Neuron (in vitro differentiated cells): ENCODE results near the gene PPIL6.
"Not testable (repeated sequence)": the region's sequence is repeated elsewhere in the genome, so short reads cannot be mapped to it uniquely, and the experiment has no call there.

ENCODE experiments used
- H2AFZ ChIP-seq: one replicate; pipeline ENCODE4 v1.6.1; 2013; ENCODE audit warnings: low read depth, mild to moderate bottlenecking, inconsistent platforms, low read length, moderate library complexity
- H3K27me3 ChIP-seq: one replicate; pipeline ENCODE4 v1.6.1; 2013; ENCODE audit warnings: low read length; ENCODE audit not compliant: insufficient read depth
- H3K36me3 ChIP-seq: one replicate; pipeline ENCODE4 v1.6.1; 2013; ENCODE audit warnings: low read length; ENCODE audit not compliant: insufficient read depth
- H3K4me1 ChIP-seq: one replicate; pipeline ENCODE4 v1.6.1; 2013; ENCODE audit warnings: low read length; ENCODE audit not compliant: insufficient read depth
- H3K4me3 ChIP-seq: 2 replicates; pipeline ENCODE4 v1.5.1; 2013; ENCODE audit warnings: mild to moderate bottlenecking, low read length, moderate library complexity
- H3K9me3 ChIP-seq: one replicate; pipeline ENCODE4 v1.6.1; 2013; ENCODE audit warnings: low read length

The PPIL6 gene

GRCh38 chr6:109370792-109371191 lies 69.6 kb downstream of the PPIL6 start:
- H2AFZ ChIP-seq: no peak overlapping the region
- no peaks in the 10 kb centered on the region for H3K9me3 ChIP-seq
- H3K4me1 ChIP-seq: no peaks in the 10 kb centered on the region
- H3K36me3 ChIP-seq: peaks cover 91% of the 10 kb centered on the region
- H3K27me3 ChIP-seq: no peaks in the 10 kb centered on the region
- no peak overlapping the region for H3K4me3 ChIP-seq

DNA sequence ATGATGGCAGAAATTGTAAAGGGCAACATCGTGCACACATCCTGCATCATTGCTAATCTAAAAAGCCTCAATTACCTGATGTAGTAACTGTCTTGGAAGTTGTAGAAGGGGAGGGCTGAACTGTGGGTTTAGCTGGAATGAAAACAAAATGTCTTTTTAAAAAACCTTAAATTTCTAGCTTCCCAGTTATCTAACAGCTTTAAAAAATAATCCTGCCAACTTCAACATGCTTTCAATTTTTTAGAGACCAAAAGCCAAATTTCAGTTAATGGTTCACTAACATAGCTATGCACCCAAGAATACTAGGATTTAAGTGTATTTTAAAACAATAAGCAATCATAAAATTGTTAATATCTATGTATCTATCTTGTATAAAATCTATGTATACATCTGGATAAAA lies 70.1 kb downstream of the PPIL6 start:
- Histone ChIP-seq H3K4me3 (no peak overlapping the region), H2AFZ (no peak overlapping the region), H3K36me3 (peaks cover 89% of the 10 kb centered on the region), H3K4me1 (no peaks in the 10 kb centered on the region), H3K9me3 (no peaks in the 10 kb centered on the region), H3K27me3 (no peaks in the 10 kb centered on the region)

DNA sequence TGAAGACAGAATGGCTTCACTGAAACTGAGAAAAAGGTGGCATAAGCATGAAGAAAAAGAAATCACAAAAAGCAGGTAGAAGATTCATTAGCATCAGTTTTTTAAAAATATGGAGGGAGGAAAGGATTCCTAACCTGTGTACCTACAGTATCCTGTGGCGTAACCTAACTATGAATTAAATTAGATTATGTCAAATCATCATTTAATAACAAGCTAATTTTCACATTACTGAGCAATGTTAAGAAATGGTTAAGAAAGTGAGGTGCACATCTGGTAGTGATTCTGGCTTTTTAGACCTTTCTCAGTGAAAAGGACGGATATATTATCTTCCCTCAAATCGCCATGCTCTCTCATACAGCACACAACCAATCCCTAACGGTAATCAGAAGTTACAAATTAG lies 70.7 kb downstream of the PPIL6 start:
- Histone ChIP-seq H2AFZ (no peak overlapping the region), H3K27me3 (no peaks in the 10 kb centered on the region), H3K4me1 (no peaks in the 10 kb centered on the region), H3K9me3 (no peaks in the 10 kb centered on the region), H3K4me3 (no peak overlapping the region), H3K36me3 (peaks cover 88% of the 10 kb centered on the region)

DNA sequence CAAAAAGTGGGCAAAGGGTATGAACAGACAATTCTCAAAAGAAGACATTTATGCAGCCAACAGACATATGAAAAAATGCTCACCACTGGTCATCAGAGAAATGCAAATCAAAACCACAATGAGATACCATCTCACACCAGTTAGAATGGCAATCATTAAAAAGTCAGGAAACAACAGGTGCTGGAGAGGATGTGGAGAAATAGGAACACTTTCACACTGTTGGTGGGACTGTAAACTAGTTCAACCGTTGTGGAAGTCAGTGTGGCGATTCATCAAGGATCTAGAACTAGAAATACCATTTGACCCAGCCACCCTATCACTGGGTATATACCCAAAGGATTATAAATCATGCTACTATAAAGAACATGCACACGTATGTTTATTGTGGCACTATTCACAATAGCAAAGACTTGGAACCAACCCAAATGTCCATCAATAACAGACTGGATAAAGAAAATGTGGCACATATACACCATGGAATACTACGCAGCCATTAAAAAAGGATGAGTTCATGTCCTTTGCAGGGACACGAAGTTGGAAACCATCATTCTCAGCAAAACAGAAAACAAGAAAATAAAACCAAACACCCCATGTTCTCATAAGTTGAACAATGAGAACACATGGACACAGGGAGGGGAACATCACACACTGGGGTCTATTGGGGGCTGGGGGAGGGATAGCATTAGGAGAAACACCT lies 75.9 kb downstream of the PPIL6 start:
- H3K36me3 ChIP-seq: peaks cover 63% of the 10 kb centered on the region
- H2AFZ ChIP-seq, H3K9me3 ChIP-seq, H3K4me1 ChIP-seq, H3K27me3 ChIP-seq, H3K4me3 ChIP-seq: not testable (repeated sequence)

- no peaks in the 10 kb centered on the region for H3K4me1 ChIP-seq
- peaks cover 62% of the 10 kb centered on the region for H3K36me3 ChIP-seq
- no peak overlapping the region for H3K4me3 ChIP-seq
- H3K9me3 ChIP-seq: peaks cover 5% of the 10 kb centered on the region
- H2AFZ ChIP-seq: no peak overlapping the region
- no peaks in the 10 kb centered on the region for H3K27me3 ChIP-seq
These were observed 76.7 kb downstream of the PPIL6 start for GRCh38 chr6:109363753-109364152.

GRCh38 chr6:109362102-109362884 lies 78.1 kb downstream of the PPIL6 start:
- peaks cover 5% of the 10 kb centered on the region for H3K9me3 ChIP-seq
- H3K4me3 ChIP-seq: no peak overlapping the region
- H2AFZ ChIP-seq: no peak overlapping the region
- peaks cover 56% of the 10 kb centered on the region for H3K36me3 ChIP-seq
- no peaks in the 10 kb centered on the region for H3K27me3 ChIP-seq
- H3K4me1 ChIP-seq: no peaks in the 10 kb centered on the region

DNA sequence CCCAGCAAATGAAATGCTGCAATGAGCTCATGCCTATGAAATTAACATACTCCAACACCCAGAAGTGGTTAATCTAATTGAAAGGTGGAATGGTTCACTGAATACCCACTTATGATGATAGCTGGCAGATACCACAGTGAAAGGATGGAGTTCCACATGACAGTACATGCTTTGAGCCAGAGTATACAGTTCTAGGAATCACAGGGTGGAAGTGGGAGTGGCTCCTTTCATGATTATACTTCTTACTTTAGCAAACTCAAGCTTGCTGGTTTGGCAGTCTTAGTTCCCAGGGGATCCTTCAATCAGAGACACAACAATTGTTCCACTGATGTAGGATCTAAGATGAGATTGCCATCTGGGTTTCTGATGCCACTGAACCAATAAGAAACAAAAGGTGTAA lies 79.6 kb downstream of the PPIL6 start:
- Histone ChIP-seq H3K36me3 (peaks cover 56% of the 10 kb centered on the region), H3K4me1 (no peaks in the 10 kb centered on the region), H3K27me3 (no peaks in the 10 kb centered on the region), H2AFZ (no peak overlapping the region), H3K4me3 (no peak overlapping the region), H3K9me3 (peaks cover 12% of the 10 kb centered on the region)

DNA sequence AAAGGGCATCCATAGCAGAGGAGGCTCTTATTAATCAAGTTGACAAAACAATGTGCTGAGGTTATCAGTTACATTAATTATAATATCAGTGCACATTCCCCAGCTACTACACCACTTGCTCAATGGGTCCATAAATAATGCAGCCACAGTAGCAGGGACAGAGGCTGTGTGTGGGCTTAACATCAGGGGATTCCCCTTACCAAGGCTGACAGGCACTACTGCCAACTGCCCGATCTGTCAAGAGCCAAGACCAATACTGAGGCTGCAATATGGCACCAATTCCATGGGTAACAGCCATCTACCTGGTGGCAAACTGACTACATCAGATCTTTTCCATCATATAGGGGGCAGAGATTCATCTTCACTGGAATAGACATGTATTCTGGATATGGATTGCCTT lies 80.1 kb downstream of the PPIL6 start:
- no peak overlapping the region for H2AFZ ChIP-seq
- H3K4me1 ChIP-seq: no peaks in the 10 kb centered on the region
- no peaks in the 10 kb centered on the region for H3K27me3 ChIP-seq
- peaks cover 12% of the 10 kb centered on the region for H3K9me3 ChIP-seq
- H3K4me3 ChIP-seq: no peak overlapping the region
- peaks cover 54% of the 10 kb centered on the region for H3K36me3 ChIP-seq

DNA sequence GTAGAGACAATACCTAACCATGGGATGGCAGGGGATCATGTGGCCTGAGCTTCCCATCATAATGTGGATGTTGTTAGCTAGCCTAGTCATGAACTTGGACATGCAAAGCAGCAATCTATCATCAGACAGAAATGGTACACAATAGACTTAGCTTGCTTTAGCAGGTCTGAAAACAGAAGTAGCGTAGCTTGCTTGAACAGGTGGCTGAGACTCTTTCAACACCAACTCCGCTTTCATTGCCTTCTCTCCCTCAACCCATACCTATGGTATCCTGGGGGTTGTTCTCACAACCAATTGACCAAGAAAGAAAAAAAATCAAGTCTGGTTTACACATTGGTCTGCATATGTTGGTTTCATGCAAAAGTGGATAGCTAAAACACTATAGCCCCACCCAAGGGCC lies 81.2 kb downstream of the PPIL6 start:
- H3K4me3 ChIP-seq: no peak overlapping the region
- H3K9me3 ChIP-seq: peaks cover 12% of the 10 kb centered on the region
- H3K36me3 ChIP-seq: peaks cover 46% of the 10 kb centered on the region
- no peaks in the 10 kb centered on the region for H3K27me3 ChIP-seq
- H3K4me1 ChIP-seq: no peaks in the 10 kb centered on the region
- H2AFZ ChIP-seq: no peak overlapping the region

GRCh38 chr6:109358204-109358603 lies 82.2 kb downstream of the PPIL6 start:
- H3K36me3 ChIP-seq: peaks cover 41% of the 10 kb centered on the region

DNA sequence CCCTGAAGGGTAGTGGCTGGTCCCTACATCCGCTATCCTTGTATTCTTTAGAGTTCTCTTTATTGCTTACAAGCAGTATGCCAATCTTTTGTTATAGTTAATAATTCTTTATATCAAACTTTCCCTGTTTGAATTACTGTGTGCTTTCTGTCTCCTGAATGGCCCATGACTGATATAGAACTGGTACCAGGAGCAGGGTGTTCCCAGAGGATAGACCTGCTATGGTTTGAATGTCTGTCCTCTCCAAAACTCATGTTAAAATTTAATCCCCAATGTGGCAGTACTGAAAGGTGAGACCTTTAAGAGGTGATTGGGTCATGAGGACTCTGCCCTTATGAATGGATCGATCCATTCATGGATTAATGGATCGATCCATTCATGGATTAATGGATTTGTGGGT lies 84.2 kb downstream of the PPIL6 start:
- no peak overlapping the region for H3K4me3 ChIP-seq
- H2AFZ ChIP-seq: no peak overlapping the region
- H3K9me3 ChIP-seq: peaks cover 12% of the 10 kb centered on the region
- H3K4me1 ChIP-seq: no peaks in the 10 kb centered on the region
- H3K36me3 ChIP-seq: peaks cover 32% of the 10 kb centered on the region
- H3K27me3 ChIP-seq: no peaks in the 10 kb centered on the region

More at GRCh38 chr6:109358204-109358603, 82.2 kb downstream of the PPIL6 start:
- Histone ChIP-seq H3K4me3 (no peak overlapping the region), H3K4me1 (no peaks in the 10 kb centered on the region), H3K27me3 (no peaks in the 10 kb centered on the region), H2AFZ (no peak overlapping the region), H3K9me3 (peaks cover 12% of the 10 kb centered on the region)

- Histone ChIP-seq H3K36me3 (peaks cover 6% of the 10 kb centered on the region), H3K4me1 (no peaks in the 10 kb centered on the region), H3K9me3 (peaks cover 5% of the 10 kb centered on the region), H2AFZ (no peak overlapping the region), H3K4me3 (no peak overlapping the region), H3K27me3 (no peaks in the 10 kb centered on the region)
These were observed 88.9 kb downstream of the PPIL6 start for GRCh38 chr6:109351231-109352130.

DNA sequence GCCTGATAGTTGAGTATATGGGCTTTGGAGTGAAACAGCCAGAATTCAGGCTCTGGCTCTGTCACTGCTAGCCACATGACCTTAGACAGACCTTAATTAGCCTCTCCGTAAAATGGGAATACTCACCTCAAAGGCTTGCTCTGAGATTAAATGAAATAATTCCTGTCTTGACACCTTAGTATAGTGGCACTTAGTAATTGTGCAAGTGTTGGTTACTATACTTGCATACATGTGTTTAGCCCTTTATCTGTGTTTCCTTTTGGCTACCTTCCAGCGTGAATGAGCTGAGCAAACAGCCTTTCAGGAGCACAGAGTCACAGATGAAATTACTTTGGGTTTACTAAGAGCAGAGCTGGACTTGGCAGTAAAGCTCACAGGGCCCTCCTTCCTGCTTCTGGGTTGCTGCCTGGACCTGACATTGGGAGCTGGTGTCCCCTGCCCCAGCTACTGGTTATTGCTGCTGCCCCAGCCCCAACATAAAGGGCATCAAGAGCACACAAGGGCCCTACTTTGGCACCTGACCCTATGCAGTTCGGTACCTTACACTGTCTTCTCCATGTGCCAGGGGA lies 90.9 kb downstream of the PPIL6 start:
- Histone ChIP-seq H3K9me3 (no peaks in the 10 kb centered on the region), H3K36me3 (no peaks in the 10 kb centered on the region), H3K27me3 (no peaks in the 10 kb centered on the region), H3K4me1 (no peaks in the 10 kb centered on the region), H3K4me3 (no peak overlapping the region), H2AFZ (no peak overlapping the region)
